Sciatic nerve (tissue), 2 donors: ENCODE data around the gene LACRT. TPM values are rescaled to one million over a fixed set of nuclear protein-coding genes. Genes with fewer than 3 reads are reported as not detected.

Experiments used
- ATAC-seq: fragments of 200-7000 bp; cut with Tn5 transposase; one replicate; pipeline ENCODE4 v1.9.1; 2020; ENCODE audit warnings: mild to moderate bottlenecking, moderate library complexity
- DNase-seq: peaks from one replicate; pipeline ENCODE4 v3.0.0-alpha.2; 2020; ENCODE audit warnings: low spot score
- intact Hi-C: fragments of 100-400 bp; cut with DNase I; formaldehyde crosslinking; loops from one replicate; pipeline ENCODE4 v1.14.2; 2022
- total RNA-seq: library from RNA; stranded (reverse); fragmentation: NEBNext Ultra II Directional; extraction: Animal tissue kit (Norgen Biotek cat#: 25700); gene quantifications from one replicate; pipeline ENCODE4 v1.2.1, GENCODE V29; 2021
- donor health status: DM: no; HTN: no; CAD: no.
- donor health status: DM: no; HTN: no; CAD: no.

LACRT gene
- total RNA-seq, 1 donor from 2014 or later = not detected

- no peak for ATAC-seq
- intact Hi-C loops = no loop called here
Observed at GRCh38 chr12:54605138-54605970, 29.3 kb downstream of the LACRT start.

GRCh38 chr12:54604436-54604835 is 30.3 kb downstream of the LACRT start:
- DNase-seq = no peak
- intact Hi-C loops = no loop called here
- ATAC-seq = no peak

More at GRCh38 chr12:54605138-54605970, 29.3 kb downstream of the LACRT start:
- no peak for DNase-seq

- no peak for DNase-seq
- ATAC-seq = no peak
- intact Hi-C loops = no loop called here
Observed at GRCh38 chr12:54603872-54604271, 30.8 kb downstream of the LACRT start.

- DNase-seq = peak; percentile 82
- peak; percentile 91 for ATAC-seq
- intact Hi-C loops = no loop called here
Observed at GRCh38 chr12:54603173-54603814, 31.4 kb downstream of the LACRT start.

DNA sequence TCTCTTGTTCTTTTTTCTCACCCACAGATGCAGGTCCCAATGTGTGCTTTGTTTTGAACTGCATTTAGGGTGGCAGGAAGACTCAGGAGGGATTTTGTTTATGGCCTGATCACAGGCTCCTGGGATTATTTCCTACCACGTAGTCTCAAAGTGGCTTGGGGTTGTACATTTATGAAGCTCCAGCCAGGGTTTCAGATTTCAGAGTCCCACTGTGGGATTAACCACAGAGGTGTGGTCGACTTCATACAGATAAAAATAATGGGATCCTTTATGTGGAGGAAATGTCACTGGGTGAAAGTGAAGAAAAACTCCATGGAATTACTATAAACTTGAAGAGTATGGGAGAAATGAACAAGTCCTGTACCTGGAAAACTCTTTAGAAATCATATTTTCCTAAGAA is 32.0 kb downstream of the LACRT start:
- DNase-seq (no peak), ATAC-seq (no peak)
- intact Hi-C loops = no loop called here

DNA sequence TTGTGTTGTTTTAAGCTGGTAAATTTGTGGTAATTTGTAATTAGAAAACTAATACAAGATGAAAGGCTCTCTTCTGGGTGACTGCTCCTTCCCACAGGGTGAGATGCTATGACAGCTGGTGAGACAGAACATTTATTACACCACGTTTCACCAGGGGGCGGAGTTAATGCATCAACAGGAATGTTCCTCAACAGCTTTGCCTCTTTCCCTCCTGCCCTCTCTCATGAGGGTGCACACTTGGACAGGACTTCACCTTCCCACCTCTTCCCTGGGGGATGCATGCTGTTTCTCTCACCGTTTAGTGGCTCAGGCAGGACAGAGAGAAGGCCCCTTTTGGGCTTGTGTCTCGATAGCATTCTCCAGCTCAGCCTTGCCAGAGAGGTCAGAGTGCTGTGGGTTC is 32.9 kb downstream of the LACRT start:
- intact Hi-C loops = no loop called here
- DNase-seq (no peak), ATAC-seq (peak; percentile 21)

DNA sequence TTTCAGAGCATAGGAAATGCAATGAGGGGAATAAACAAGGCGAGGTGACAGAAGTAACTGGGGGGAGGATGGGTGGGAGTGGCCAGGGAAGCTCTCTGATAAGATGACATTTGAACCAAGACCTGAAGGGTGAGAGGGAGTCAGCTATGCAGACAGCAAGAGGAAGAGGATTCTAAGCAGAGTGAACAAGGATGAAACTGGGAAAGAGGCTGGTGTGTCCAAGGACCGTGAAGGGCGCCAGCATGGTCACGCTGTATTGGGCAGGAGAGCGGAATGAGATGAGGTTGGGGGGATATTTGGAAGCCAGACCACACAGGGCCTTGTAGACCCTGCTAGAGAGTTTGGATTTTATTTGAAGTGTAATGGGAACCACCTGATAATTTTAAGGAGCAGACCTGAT is 35.7 kb downstream of the LACRT start:
- intact Hi-C loops = no loop called here
- ATAC-seq (no peak), DNase-seq (no peak)

DNA sequence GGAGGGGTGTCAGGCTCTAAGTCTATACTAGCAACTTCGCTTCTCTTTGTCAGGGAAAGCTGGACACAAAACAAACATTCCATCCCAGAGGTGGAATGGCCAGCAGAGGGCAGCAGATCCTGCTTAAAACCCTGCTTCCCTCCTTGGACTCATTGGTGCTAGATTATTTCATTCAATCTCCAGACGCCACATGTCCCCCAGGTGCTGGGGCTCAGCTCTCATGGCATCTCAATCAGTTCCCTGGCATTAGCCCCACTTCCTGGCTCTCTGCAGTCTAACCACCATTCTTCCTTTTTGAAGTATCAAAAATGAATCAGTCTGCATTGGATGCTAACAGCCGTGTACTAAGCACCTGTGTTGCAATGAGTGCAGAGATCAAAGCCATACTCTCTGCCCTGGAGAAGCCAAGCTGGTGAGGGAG is 38.2 kb downstream of the LACRT start:
- DNase-seq (peak; percentile 87), ATAC-seq (peak; percentile 77)
- intact Hi-C loops = no loop called here

DNA sequence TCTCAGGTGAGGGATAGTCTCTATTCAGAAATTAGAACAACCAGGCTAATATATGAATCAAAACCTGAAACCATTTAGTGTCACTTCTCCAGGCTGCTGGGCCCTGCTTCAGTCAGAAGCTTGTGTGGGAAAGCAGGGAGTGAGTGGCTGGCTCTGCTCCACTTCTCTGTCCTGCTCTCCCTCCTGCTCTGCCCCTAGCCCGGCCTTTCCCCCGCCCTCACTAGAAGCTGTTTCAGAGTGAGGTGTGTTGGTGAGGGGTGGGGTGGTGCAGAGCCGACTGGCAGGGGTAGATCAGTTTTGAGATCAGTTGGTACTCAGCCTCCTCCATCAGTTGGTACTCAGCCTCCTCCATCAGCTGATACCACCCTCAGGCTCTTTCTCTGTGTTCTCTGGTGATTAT is 39.2 kb downstream of the LACRT start:
- DNase-seq (no peak), ATAC-seq (no peak)
- intact Hi-C loops = no loop called here

GRCh38 chr12:54593725-54594124 is 41.0 kb downstream of the LACRT start:
- ATAC-seq = no peak
- intact Hi-C loops = no loop called here
- DNase-seq = no peak

DNA sequence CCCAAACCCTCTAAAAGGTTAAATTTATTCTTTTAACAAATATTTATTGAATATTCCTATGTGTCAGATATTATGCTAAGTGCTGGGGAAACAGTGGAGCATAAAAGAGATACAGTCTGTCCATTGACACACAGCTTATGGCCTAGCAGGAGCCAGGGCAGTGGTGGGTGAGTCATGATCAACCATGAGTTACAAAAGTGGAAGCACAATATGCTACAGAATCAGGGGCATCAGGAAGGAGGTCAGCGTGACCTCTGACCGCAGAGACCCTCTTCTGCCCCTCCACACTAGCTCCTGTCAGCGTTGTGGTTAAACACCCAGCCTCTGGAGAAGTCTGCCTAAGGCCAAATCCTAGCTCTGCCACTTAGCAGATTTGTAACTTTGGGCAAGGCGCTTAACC is 41.6 kb downstream of the LACRT start:
- no peak for ATAC-seq
- intact Hi-C loops = no loop called here
- DNase-seq = no peak

GRCh38 chr12:54592316-54592715 is 42.4 kb downstream of the LACRT start:
- DNase-seq (no peak), ATAC-seq (no peak)
- intact Hi-C loops = no loop called here

DNA sequence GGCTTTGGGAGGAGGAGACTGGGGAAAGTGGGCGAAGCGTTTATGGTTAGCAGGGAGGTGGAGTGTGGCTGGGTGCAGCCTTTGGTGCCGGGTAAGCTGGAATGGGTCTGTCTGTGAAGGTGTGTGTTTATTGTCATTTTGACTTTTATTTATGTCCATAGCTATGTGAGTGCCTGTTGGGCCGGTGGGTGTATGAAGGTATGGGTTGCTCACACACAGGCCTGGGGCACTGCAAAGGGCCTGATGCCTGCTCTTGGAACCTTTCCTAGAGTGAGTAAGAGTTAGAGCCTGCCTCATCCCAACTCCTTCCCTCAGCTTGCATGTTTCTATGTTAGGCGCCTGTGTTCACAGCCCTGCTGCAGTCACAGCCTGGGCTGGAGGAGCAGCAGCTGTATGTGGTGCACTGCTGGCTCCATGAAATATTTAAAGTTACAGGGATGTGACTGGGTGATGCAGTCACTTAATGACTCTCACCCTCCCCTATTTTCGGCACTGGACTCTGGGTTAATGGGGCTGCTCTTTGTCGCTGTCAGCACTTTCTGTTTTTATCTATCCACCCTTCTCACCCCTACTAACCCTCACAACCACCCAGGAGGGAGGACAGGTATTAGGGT is 43.6 kb downstream of the LACRT start:
- DNase-seq (no peak), ATAC-seq (peak; percentile 20)
- intact Hi-C loops = no loop called here

GRCh38 chr12:54589964-54590363 is 44.7 kb downstream of the LACRT start:
- DNase-seq (no peak), ATAC-seq (no peak)
- intact Hi-C loops = no loop called here

DNA sequence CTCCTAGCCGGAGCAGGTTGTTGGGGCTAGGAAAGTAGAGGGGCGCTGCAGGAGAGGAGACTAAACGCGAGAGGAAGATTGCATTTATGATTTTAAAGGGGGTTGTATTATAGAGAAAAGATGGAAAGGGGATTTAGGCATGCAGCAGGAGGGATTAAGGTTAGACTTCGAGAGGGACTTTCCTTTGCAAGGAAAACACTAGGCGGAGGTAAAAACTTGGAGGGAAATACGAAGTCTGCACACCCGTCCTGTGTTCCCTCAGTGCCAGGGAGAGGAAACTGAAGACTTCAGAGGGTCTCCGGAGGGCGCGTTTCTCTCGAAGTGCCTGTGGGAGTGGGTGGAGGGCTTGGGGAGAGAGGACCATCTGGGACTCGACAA is 45.8 kb downstream of the LACRT start:
- ATAC-seq (no peak), DNase-seq (no peak)
- intact Hi-C loops = no loop called here

GRCh38 chr12:54588110-54588889 is 46.4 kb downstream of the LACRT start, which contains the start of gene PPP1R1A:
Gene PPP1R1A, minus strand, starts transcription at chr12:54588659. Its CDS starts 171 bp downstream, at chr12:54588488.
- intact Hi-C loops = no loop called here
- DNase-seq (no peak), ATAC-seq (peak; percentile 44)

GRCh38 chr12:54587315-54587873 is 47.3 kb downstream of the LACRT start:
- ATAC-seq (peak; percentile 60), DNase-seq (no peak)
- intact Hi-C loops = no loop called here

- ATAC-seq (no peak), DNase-seq (no peak)
- intact Hi-C loops = no loop called here
Observed at GRCh38 chr12:54586620-54587019, 48.1 kb downstream of the LACRT start.

DNA sequence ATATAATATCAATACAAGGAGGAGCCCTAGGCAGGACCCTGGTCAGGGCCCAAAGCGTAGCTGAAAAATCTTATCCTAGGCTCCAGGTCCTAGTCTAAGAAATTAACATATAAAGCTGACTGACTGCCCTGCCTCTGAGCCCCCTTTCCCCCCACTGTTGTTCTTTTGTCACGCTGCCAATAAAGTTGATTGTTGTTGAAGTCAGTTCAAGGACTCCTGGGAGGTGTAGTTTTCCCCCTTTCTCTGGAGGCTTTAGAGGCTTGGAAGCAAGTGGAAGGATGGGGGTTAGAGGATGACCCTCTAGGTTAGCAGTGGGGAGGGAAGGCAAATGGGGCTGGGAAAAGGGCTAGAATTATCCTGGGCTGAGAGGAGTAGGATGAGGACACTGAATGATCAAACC is 49.5 kb downstream of the LACRT start:
- DNase-seq (no peak), ATAC-seq (no peak)
- intact Hi-C loops = no loop called here
